ENCODE results near the gene CLDN22. TPM values are rescaled to one million over a fixed set of nuclear protein-coding genes. Genes with fewer than 3 reads are reported as not detected.

The CLDN22 gene
- total RNA-seq, 4 donors from 2014 or later, result not detected

DNA sequence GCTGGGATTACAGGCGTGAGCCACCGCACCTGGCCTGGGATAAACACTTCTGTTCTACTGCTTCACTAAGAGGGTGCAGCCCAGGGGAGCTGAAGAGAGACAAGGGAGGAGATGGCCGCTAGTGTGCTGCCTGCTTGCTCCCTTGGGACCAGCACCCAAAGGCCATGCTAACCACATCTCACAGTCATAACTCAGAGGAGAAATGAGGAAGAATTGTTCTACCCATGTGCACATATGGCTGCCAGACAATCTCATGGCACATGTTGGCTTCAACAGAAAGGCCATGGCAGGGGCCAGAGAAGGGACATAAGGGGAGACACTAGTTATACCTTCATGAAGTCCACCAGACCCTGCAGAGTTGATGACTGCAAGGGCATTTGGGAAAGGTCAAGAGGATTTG lies 22.4 kb downstream of the CLDN22 start:
- Histone ChIP-seq H3K4me3 (no peak overlapping the region), H3K36me3 (peaks cover 0 to 65% (median 0%) of the 10 kb centered on the region in 3 donors), H3K27ac (no peak overlapping the region), H3K4me1 (no peaks in the 10 kb centered on the region), H3K9me3 (no peaks in the 10 kb centered on the region), H3K27me3 (no peaks in the 10 kb centered on the region)
- WGBS, 2 donors, result 94 to 96% methylated on average over 3 of the region's 3 CpGs
- no peak for TF ChIP-seq EP300 (IDR thresholded peaks at IDR 0.05)
- DNase-seq (ENCODE audit: low spot score in 2 of 2), result no peak

DNA sequence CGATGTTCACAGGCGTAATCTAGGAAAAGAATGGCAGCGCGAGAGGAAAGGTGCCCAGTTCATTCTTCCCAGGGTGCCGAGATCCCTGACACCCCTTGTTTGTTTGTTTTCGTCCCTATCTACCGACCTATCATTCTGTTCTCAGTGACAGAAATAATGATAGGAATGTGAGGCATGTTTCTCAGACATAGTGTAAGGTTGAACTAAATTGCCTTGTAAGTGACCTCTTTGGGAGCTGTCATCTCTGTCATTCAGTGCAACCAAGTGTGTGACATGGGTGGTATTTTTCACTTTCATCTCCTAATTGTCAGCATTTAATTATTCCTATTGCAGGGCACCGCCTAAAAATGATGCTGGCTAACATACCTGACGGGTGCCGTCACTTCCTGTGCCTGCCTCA lies 24.4 kb downstream of the CLDN22 start:
- Histone ChIP-seq H3K27ac (no peak overlapping the region), H3K27me3 (no peaks in the 10 kb centered on the region), H3K4me1 (no peaks in the 10 kb centered on the region), H3K9me3 (no peaks in the 10 kb centered on the region), H3K4me3 (no peak overlapping the region), H3K36me3 (peaks cover 0 to 76% (median 0%) of the 10 kb centered on the region in 3 donors)
- WGBS, 2 donors, result 86 to 89% methylated on average over 10 of the region's 10 CpGs
- no peak for DNase-seq (ENCODE audit: low spot score in 2 of 2)
- TF ChIP-seq EP300 (IDR thresholded peaks at IDR 0.05), result no peak
- no peak for TF ChIP-seq POLR2A (IDR thresholded peaks at IDR 0.05)
- TF ChIP-seq, protein P1, sequence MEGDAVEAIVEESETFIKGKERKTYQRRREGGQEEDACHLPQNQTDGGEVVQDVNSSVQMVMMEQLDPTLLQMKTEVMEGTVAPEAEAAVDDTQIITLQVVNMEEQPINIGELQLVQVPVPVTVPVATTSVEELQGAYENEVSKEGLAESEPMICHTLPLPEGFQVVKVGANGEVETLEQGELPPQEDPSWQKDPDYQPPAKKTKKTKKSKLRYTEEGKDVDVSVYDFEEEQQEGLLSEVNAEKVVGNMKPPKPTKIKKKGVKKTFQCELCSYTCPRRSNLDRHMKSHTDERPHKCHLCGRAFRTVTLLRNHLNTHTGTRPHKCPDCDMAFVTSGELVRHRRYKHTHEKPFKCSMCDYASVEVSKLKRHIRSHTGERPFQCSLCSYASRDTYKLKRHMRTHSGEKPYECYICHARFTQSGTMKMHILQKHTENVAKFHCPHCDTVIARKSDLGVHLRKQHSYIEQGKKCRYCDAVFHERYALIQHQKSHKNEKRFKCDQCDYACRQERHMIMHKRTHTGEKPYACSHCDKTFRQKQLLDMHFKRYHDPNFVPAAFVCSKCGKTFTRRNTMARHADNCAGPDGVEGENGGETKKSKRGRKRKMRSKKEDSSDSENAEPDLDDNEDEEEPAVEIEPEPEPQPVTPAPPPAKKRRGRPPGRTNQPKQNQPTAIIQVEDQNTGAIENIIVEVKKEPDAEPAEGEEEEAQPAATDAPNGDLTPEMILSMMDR (IDR thresholded peaks at IDR 0.05), result no peak

DNA sequence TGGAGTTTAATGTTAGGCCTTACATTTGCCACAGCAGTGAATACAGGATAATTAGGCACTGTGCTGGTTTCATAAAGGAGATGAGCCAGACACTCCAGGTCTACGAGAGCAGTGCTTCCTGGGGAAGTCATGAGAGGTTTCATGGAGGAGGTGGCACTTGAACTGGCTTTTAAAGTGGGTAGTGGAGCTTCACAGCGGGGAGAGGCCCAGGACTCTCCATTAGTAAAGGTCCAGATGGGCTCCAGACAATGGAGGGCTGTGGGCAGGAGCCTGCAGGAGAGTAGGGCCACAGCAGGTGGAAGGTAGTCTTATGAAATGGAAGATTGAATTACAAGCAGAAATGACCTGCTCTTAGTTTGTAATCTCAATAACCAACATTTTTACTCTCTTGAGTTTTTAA lies 29.0 kb downstream of the CLDN22 start:
- WGBS, 2 donors, result 92 to 93% methylated on average over 2 of the region's 2 CpGs
- DNase-seq (ENCODE audit: low spot score in 2 of 2), result no peak
- no peak overlapping the region for H3K27ac ChIP-seq
- TF ChIP-seq EP300 (IDR thresholded peaks at IDR 0.05) (no peak), POLR2A (IDR thresholded peaks at IDR 0.05) (no peak)
- TF ChIP-seq, protein P1 (IDR thresholded peaks at IDR 0.05), result no peak
- H3K4me3 ChIP-seq, result no peak overlapping the region
- H3K27me3 ChIP-seq, result no peaks in the 10 kb centered on the region
- peaks cover 0 to 84% (median 4%) of the 10 kb centered on the region in 3 donors for H3K36me3 ChIP-seq
- H3K9me3 ChIP-seq, result no peaks in the 10 kb centered on the region
- H3K4me1 ChIP-seq, result no peaks in the 10 kb centered on the region

DNA sequence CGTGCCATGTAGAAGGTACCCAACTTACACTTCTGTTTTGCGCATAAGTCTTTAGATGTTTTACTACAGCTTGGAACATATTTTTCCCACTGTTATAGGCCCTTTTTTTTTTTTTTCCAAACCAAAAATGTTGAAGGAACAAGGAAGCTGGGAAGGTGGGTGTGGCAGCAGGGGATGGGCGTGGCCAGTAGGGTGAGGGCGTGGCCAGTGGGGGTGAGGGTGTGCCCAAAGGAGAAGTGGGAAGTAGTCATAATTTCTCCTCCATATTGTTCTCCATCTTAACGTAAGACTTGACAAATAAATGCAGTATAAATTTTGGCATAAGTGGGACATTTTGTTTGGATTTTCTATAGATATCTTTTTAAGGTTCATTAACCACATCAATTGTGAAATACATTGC lies 30.4 kb downstream of the CLDN22 start:
- no peak for DNase-seq (ENCODE audit: low spot score in 2 of 2)
- H3K9me3 ChIP-seq, result no peaks in the 10 kb centered on the region
- H3K36me3 ChIP-seq, result peaks cover 0 to 84% (median 4%) of the 10 kb centered on the region in 3 donors
- no peaks in the 10 kb centered on the region for H3K4me1 ChIP-seq
- H3K27me3 ChIP-seq, result no peaks in the 10 kb centered on the region
- WGBS, 2 donors, result 94 to 95% methylated on average over 5 of the region's 5 CpGs
- no peak overlapping the region for H3K27ac ChIP-seq
- H3K4me3 ChIP-seq, result no peak overlapping the region
- TF ChIP-seq, protein P1 (IDR thresholded peaks at IDR 0.05), result no peak
- TF ChIP-seq EP300 (IDR thresholded peaks at IDR 0.05), result no peak
- TF ChIP-seq POLR2A (IDR thresholded peaks at IDR 0.05), result no peak

DNA sequence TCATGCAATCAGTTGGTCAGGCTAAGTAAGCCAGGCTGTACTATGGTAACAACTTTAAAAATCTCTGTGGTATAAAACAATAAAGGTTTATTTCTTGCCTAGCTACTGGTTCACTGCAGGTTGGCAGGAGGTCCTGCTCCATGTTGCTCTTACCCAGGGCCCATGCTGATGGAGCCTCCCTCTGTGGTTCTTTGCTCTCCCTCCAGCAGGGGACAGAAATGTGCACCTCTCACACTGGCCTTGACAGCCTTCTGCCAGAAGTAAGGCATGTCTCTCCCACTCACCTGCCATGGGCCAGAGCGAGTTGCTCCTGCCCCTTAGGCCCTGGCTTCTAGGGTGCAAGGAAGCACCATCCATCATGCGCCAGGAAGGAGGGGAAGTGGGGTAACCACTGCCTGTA lies 31.1 kb downstream of the CLDN22 start:
- Histone ChIP-seq H3K27ac (no peak overlapping the region), H3K36me3 (peaks cover 0 to 87% (median 7%) of the 10 kb centered on the region in 3 donors), H3K4me1 (no peaks in the 10 kb centered on the region), H3K4me3 (no peak overlapping the region), H3K9me3 (no peaks in the 10 kb centered on the region), H3K27me3 (no peaks in the 10 kb centered on the region)
- DNase-seq (ENCODE audit: low spot score in 2 of 2), result no peak
- WGBS, 2 donors, result 91 to 100% methylated on average over 2 of the region's 2 CpGs
- TF ChIP-seq, protein P1 (IDR thresholded peaks at IDR 0.05), result no peak
- TF ChIP-seq POLR2A (IDR thresholded peaks at IDR 0.05), result no peak
- TF ChIP-seq EP300 (IDR thresholded peaks at IDR 0.05), result no peak

DNA sequence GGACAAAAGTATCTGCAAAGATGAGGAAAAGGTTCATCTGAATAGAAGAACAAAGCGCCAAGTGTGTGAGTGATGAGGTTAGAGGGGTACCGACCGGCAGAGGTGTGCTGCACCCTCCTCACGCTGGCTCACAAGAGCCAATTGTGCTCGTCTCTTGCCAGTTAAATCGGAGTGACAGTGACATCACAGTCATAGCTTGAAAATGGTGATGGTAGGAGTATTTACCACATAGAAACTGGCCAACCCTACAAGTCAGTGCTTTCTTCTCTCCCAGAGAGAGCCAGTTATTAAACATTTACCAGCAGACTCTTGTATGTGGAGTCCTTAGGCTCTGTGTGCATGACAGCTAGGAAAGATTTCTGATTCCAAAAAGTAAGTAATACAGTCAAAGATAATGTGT lies 32.4 kb downstream of the CLDN22 start:
- 81 to 83% methylated on average over 6 of the region's 6 CpGs for WGBS, 2 donors
- Histone ChIP-seq H3K36me3 (peaks cover 0 to 96% (median 7%) of the 10 kb centered on the region in 3 donors), H3K4me1 (no peaks in the 10 kb centered on the region), H3K27ac (no peak overlapping the region), H3K4me3 (no peak overlapping the region), H3K9me3 (no peaks in the 10 kb centered on the region), H3K27me3 (no peaks in the 10 kb centered on the region)
- DNase-seq (ENCODE audit: low spot score in 2 of 2), result no peak
- no peak for TF ChIP-seq EP300 (IDR thresholded peaks at IDR 0.05)
- TF ChIP-seq POLR2A (IDR thresholded peaks at IDR 0.05), result no peak
- TF ChIP-seq, protein P1 (IDR thresholded peaks at IDR 0.05), result no peak
